Fibroblast of peridontal ligament (primary cell): ENCODE measurements around the gene KCNQ2.
"Not testable (repeated sequence)": the region's sequence is repeated elsewhere in the genome, so short reads cannot be mapped to it uniquely, and the experiment has no call there.

Source experiments
- DNase-seq: peaks from one replicate; pipeline ENCODE4 v3.0.0-alpha.2; 2010; ENCODE audit errors: extremely low read depth

KCNQ2 gene

DNA sequence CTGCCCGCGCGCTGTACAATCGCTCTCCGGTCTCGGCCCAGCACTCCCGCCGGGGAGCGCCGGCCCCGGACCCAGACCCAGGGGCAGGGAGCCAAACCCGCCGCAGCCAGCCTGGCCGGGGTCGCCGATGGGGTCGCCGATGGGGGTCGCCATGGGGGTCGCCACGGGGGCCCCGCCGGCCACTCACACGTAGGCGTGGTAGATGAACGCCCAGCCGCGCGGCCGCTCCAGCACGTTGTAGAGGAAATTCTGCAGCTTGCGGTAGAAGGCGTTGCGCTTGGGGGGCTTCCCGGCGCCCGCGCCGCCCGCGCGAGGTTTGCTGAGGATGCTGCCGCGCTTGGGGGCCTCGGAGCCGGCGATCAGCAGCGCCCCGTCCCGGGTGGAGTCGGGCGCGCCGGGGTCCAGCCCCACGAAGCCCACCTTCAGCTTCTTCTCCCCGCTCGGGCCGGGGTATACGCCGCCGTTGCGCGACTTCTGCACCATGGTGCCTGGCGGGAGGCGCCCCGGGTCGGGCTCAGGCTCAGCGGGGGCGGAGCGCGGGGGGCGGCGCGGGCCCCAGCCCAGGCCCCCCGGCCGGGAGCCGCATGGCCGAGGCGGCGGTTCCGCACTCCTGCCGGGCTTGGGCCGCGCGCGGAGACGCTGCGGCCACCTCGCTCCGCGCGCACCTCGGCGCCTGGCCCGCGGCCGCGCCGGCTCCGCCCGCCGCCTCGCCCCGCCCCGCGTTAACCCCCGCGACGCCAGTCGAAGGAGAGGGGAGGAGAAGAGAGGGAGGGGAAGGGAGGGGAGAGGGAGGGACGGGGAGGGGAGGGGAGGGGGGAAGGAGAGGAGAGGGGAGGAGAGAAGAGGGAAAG lies at the start of gene KCNQ2:
KCNQ2 (minus strand) TSS at position 675 of the 851 bp plus-strand sequence; CDS start at position 483, 192 bp downstream.
- no peak for DNase-seq

DNA sequence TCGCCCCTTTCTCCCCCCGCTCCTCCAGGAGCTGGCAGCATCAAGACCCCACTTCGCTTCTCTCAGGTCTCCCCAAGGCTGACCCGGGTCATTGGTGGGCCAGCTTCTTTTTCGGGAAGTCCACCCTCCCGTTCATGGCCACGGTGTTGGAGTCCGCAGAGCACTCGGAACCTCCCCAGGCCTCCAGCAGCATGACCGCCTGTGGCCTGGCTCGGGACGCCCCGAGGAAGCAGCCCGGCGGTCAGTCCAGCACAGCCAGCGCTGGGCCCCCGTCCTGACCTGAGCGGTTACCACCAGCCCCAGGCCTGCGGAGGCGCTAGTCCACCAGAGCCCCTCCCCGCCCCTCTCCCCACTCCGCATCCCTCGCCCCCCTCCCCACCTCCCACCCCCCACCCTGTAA lies 49.1 kb upstream of the KCNQ2 start:
- no peak for DNase-seq

DNA sequence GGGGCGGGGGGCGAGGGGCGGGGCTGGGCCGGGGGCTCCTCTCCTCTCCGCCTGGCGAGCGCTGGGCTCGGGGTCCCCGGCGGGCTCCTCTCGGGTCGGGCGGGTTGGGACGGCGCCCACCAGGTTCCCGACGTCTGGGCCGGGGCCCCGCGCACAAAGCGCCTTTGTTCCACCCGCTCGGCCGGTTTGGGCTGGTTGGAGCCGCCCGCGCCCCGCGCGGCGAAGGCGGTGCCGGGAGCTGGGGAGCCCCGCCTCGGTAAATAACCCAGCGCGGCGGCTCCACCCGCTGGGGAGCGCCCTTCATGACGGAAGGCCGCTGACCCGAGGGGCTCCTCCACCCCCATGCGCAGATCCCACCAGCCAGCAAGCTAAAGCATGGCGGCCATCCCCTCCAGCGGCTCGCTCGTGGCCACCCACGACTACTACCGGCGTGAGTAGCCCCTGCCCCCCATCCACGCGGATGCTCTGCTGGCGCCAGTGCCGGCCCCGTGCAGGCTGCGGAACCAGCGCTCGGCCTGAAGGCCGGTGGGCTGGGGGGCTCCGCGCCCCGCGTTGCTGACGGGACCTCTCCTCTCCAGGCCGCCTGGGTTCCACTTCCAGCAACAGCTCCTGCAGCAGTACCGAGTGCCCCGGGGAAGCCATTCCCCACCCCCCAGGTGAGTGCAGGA lies 48.6 kb upstream of the KCNQ2 start:
- DNase-seq: peak; percentile 57

DNA sequence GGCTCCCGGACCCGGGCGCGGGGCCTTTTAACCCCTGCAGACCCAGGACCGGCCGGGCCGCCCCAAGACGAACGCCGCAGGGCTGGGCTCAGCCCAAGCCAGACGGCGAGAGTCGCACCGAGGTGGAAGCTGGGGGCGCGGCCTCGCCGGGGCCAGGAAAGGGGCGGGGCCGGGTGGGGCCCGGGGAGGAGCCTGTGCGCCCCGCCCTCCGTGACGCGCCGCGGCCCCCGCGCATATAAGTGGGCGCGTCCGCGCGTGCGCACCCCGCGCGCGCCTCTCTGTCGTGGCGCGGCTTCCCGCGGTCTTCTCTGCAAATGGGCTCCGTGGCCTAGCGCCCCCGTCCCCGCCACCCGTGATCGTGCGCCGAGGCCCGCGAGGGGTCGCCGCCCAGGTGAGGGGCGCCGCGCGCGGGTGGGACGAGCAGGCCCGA lies 48.1 kb upstream of the KCNQ2 start, which contains the start of gene PPDPF:
PPDPF (plus strand) TSS at position 262 of the 430 bp plus-strand sequence. CDS start 544 bp downstream, outside the sequence.
- peak; percentile 69 for DNase-seq

DNA sequence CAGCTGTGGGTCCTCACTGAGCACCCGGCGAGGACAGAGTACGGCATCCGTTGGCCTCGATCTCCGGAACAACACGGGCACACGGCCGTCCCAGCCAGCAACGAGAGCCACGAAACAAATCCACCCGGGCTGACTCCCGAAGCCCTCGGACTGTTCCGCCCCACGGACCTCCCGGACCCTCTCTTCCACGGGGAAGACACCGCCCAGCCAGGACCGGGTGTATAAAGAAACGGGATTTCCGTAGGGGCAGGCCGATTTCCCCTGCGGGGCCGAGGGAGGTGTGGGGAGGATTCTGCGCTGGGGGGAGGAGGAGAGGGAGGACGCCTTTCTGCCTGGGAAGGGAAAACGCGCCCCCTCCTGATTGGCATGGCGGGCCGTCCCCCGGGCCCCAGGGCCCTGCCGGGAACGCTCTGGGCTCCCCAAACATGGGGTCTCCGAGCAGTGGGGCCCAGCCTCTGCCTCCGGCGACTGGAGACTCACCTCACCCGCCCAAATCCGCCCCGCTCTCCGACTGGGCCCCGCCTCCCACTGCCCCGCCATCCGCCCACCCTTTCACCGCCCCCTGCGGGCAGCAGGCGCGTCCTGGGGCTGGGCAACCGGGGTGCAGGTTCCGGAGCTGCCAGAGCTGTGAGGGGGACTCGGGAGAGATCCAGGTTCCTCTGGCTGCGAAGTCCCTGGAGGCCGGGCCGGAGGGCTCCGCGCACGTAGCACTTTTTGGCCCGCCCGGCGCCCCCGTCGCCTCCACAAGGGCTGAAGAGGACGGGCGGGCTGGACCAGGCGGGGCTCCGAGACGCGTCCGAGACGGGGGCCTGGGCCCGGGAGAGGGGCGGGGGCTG lies 47.4 kb upstream of the KCNQ2 start:
- DNase-seq: no peak

DNA sequence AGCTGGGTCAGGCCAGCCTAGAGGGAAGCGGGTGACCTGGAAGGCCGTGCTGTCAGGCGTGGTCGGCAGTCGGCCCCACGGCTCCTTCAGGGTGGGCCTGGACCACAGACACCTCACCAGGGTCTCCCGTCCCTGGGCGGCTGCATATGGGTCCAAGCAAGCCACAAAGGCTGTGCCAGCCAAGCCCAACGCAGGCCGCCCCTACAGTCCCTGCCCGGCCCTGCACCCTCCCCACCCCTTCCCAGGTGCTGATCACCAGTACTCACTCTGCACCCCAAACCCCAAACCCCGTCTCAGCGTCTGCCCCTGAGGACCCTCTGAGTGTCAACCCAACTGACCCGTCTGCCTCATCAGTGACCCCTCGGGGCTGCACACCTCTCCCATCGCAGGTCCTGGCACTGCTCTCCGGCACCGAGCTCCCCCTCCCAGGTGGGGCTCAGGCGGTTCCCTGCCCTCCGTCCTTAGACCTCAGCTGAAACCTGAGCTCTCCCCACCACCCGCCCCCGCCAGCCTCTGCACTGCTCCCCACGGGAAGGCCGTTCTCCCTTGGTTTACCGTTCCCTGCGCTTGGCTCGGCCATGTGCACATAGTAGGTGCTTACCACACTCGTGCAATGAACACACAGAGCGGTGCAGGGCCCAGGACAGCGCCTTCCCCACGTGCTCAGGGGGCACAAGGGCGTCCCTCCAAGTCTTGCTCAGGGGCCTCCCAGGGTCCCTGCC lies 46.7 kb upstream of the KCNQ2 start:
- no peak for DNase-seq

DNA sequence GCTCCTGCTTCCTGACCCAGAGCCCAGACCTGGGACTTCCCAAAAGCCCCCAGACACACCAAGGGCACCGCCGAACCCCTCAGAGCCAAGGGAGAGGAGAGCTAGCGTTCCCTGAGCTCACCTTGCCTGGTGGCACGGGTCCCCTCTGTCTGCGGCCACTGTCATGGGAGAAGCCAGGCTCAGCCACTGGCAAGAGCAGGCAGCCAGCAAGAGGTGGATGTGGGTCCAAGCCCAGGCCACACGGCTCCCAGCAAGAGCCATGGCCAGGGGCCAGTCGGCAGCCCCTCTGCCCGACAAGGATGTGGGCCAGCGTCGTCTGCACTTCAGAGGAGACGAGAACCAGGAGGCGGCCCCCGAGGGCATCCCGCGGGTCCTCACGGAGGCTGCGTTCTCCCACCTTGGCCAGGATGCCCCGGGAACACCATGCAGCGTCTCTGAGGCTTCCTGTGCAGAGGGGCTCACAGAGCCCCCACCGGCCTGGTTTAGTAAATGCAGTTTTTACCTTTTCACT lies 46.0 kb upstream of the KCNQ2 start:
- no peak for DNase-seq

DNA sequence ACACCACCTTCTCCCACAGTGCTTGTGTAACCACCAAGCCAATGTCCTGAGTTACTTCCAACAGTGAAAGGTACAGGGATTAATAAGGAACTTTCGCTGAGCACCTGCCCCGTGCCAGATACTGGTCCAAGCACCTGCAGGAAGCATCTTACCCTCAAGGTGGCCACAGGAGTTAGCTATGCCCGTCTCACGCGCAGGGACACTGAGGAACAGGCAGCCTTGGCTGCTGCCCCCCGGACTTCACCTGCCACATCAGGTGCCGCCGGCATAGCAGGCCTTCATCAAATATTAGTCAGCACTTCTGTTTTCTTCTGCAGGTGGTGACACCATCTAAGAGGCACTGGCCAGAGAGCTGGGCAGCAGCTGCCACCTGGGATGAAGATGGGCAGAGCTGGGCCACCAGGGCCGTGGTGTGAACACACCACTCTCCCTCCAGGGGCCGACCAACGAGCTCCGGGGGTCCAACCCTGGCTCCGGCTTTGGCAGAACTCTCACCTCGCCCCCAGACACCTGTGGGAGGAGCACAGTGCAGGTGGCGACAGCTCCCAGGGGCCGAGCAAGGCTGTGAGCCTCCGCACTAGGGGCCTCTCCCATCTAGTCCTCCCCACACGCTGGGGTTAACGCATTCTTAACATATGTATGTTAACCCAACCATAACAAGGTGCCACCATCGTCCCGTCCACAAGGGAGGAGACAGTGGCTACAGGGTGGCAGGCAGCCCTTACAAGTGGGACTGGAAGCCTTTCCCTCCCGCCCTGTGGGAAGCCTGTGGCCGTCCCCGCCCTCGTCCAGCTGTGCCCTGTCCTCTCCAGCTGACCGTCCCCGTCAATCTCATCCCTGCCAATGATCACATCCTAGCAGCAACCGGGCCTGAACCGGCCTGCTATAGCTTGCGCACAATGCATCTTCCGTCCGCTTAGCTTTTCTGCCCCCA lies 45.2 kb upstream of the KCNQ2 start:
- no peak for DNase-seq

DNA sequence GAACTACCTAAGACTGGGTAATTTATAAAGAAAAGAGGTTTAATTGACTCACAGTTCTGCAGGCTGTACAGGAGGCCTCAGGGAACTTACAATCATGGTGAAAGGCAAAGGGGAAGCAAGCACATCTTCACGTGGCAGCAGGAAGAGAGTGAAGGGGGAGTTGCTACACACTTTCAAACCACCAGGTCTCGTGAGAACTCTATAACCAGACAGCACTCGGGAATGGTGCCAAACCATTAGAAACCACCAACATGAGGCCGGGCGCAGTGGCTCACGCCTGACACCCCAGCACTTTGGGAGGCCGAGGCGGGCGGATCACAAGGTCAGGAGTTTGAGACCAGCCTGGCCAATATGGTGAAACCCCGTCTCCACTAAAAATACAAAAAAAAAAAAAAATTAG lies 42.1 kb upstream of the KCNQ2 start:
- DNase-seq: not testable (repeated sequence)

DNA sequence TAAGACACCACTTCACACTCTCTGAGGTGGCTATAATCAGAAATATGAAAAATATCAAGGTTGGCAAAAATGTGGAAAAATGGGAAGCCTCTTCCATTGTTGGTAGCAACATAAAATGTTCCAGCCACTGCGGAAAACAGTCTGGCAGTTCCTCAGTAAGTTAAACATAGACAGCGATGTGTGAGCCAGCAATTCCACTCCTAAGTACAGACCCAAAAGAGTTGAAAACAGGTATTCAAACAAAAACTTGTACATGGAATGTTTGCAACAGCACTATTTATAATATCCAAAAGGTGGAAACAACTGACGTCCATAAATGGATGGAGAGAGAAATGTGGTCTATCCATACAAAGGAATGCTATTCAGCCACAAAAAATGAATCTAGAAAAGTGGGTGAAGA lies 40.8 kb upstream of the KCNQ2 start:
- DNase-seq: no peak

DNA sequence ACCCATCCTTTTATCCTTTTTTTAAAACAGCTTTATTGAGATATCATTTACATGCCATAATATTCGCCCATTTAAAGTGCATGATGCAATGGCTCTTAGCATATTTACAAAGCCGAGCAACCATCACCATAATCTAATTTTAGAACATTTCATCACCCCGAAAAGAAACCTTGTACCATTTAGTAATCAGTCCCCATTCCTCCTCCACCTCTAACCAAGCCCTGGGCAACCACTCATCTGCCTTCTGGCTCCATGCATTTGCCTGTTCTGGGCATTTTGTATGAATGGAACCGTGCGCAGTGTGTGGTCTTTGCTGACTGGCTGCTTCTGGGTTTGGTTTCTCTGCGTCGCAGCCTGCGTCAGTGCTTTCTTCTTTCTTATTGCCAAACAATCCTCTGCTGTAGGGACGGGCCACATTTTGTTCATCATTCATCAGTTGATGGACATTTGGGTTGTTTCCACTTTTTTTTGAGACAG lies 36.7 kb upstream of the KCNQ2 start:
- no peak for DNase-seq

DNA sequence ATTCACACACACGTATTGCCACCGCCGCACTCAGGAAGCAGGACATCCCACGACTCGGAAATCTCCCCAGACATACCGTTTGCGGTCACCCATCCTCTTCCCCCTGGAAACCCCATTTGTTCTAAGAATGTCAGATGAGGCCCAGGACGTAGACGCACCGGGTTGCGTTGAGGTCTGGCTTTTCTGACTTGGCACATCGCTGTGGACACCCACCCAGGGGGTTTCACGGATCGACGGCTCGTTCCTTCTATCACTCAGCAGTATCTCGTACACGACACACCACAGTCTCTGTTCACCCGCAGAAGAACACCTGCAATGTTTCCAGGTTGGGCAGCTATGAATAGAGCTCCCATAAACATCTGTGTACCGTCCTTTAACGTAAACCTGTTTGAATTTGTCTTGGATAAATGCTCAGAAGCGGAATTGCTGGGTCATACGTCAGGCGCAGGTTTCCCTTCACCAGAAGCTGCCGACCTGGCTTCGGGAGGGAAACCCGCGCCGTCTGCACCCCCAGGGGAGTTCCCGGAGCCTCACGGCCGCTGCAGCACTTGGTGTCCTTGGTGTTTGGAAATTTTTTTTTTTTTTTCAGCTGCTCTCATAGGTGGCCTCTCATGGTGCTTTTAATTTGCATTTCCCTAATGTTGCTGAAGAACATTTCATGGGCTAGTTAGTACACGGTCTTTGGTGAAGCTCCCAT lies 35.8 kb upstream of the KCNQ2 start:
- no peak for DNase-seq

DNA sequence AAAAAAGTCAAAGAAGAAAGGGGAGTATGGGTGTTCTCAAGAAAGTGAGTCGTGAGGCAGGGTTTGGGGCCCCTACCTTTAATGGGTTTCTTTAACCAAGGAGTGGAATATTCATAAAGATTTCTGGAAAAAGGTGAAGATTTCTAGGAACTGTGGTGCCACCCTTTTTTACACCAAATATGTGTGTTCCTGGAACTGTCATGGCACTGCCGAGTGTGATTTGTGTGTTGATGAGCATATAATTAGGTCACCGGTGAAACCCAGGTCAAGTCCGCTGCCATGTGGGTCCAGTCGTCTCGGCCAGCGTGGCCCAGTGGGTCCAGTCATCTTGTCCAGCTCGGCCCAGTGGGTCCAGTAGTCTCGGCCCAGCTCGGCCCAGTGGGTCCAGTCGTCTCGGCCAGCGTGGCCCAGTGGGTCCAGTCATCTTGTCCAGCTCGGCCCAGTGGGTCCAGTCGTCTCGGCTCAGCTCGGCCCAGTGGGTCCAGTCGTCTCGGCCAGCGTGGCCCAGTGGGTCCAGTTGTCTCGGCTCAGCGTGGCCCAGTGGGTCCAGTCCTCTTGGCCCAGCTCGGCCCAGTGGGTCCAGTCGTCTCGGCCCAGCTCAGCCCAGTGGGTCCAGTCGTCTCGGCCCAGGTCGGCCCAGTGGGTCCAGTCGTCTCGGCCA lies 34.8 kb upstream of the KCNQ2 start:
- DNase-seq: no peak

DNA sequence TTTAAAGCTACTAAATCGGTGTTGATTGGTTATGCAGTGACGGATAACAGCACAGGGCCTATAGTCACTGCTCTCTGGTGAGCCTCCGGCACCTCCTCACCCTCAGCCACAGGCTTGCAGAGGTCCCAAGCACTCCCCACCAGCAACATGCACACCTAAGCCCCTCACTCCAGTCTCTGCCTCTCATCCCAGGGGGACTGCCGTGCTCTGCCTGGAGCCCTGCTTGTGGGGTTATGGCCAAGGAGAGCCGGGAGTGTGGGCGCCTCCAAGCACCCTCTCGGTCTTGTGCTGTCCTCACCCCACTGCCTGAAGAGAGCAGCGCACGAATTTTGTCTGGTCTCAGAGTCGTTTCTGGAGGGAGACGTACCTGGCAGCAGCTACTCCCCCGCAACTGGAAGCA lies 33.3 kb upstream of the KCNQ2 start:
- DNase-seq: no peak

DNA sequence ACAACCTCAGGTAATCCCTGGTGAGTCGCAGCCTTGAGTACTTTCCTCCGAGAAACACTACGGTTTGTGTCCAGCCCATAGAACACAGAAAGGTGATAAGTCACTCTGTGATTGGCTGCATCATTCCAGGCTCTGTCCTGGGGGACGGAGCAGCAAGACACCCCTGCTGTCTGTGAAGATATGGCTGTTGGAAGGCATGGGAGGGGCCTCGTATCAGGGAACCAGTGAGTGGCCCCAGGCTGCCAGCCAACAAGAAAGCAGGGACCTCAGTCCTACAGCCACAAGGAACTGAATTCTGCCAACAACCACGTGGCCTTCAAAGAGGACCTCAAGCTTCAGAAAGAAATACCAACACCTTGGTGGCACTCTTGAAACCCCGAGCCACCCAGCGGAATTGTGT lies 32.8 kb upstream of the KCNQ2 start:
- no peak for DNase-seq

DNA sequence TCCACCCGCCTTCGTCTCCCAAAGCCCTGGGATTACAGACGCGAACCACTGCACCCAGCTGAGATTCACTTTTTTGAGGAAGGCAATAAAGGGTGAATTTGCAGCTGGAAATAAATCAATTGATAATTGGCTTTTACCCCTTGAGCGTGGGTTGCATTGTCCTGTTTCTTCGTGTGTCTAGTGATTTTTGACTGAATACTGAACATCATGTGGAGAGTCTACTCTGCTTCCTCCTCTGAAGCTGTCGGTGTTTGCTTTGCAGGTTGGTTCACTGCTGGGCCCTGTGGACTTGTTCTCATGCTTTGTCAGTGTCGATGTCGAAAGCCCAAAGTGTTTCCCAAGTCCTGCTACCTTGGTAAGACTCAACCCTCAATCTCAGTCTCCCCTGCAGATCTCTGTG lies 32.2 kb upstream of the KCNQ2 start:
- no peak for DNase-seq

DNA sequence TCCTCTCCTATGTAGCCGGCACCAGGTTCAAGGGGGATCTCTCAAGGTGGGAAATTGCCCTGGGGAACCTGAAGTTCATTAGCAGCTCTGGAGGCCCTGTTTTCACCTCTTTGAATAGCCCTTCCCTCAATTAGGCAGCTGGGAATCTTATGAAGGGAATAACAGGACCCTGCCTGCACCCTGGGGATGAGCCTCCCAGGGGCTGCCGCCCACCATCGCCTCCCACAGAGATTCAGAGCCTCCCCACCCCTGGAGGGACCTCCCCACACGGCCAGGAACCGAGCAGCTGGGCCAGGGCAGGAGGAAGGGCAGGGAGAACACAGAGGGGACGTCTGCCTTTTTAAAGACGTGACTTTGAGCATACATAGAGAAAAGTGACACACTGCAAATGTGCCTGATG lies 31.1 kb upstream of the KCNQ2 start:
- no peak for DNase-seq

DNA sequence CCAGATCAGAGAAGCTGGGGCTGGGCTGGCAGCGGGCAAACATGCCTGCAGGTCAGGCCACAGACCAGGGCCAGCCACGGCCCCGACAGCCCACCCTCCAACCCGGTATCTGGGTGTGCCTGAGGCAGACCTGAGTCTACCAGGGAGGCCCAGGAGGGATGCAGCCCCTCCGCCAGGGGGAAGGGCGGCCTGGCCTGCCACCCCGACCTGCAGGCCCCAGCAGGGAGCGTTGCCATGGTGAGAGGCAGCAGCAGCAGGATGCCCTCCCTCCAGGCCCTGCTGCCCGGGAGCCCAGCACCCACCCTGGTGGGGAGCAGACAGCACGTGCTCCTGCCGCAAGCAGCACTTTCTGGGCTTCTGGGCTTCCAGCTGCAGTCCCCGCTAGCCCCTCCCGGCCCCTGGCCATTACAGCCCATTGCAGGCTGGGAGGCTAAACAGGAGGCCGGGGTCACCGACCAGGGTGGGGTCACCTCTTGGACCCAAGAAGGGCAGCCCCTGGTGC lies 30.3 kb upstream of the KCNQ2 start:
- DNase-seq: no peak
